ENCODE measurements around the gene EGR2.

EGR2 gene

GRCh38 chr10:62795762-62796161, 20.4 kb downstream of the EGR2 start:
- Histone ChIP-seq H3K27ac (replicated peaks; ENCODE audit: low read length) (no peak overlapping the region), H2BK15ac (ENCODE audit: low read length) (no peak overlapping the region), H2AFZ (ENCODE audit: low read length) (no peak overlapping the region), H4K91ac (ENCODE audit: low read depth, low read length, poor library complexity) (no peak overlapping the region), H3K27me3 (ENCODE audit: control insufficient read depth in 3 of 3, insufficient read depth in 3 of 3, low read depth in 1 of 3, low read length in 3 of 3) (no peaks in the 10 kb centered on the region), H2BK5ac (ENCODE audit: low read length) (no peak overlapping the region), H2BK12ac (ENCODE audit: low read length) (no peak overlapping the region), H4K8ac (ENCODE audit: low read depth, low read length) (no peak overlapping the region), H3K79me1 (ENCODE audit: low read depth, low read length) (no peaks in the 10 kb centered on the region), H3K36me3 (replicated peaks in 1 of 2; ENCODE audit: control insufficient read depth in 2 of 2, insufficient read depth in 2 of 2, low read length in 2 of 2) (no peaks in the 10 kb centered on the region), H3K4me1 (ENCODE audit: control insufficient read depth in 2 of 2, insufficient read depth in 1 of 2, low read depth in 1 of 2, low read length in 2 of 2) (no peaks in the 10 kb centered on the region), H3K23ac (ENCODE audit: low read depth, low read length, poor library complexity) (no peak overlapping the region), H2AK5ac (ENCODE audit: low read depth, low read length) (no peak overlapping the region), H3K4me2 (ENCODE audit: insufficient read depth, low read length, poor library complexity, severe bottlenecking) (no peak overlapping the region), H3K4ac (ENCODE audit: low read length) (no peak overlapping the region), H3K4me3 (ENCODE audit: low read length in 2 of 2) (no peak overlapping the region), H2BK120ac (ENCODE audit: low read depth, low read length) (no peak overlapping the region), H3K14ac (ENCODE audit: low read length) (no peak overlapping the region), H3K9me3 (replicated peaks in 1 of 2; ENCODE audit: control insufficient read depth in 2 of 2, insufficient read depth in 1 of 2, low read depth in 1 of 2, low read length in 2 of 2) (no peaks in the 10 kb centered on the region), H3K18ac (ENCODE audit: low read length) (no peak overlapping the region), H3K9ac (ENCODE audit: low read depth, low read length, poor library complexity) (no peak overlapping the region)
- no peak for DNase-seq (ENCODE audit: low spot score)
- no CpG with 5 or more reads among the region's 4 CpGs for WGBS, 2 donors (ENCODE audit: extremely low coverage in 2 of 2, insufficient read length in 2 of 2, insufficient replicate concordance in 1 of 2)

- no peak overlapping the region for H3K18ac ChIP-seq (ENCODE audit: low read length)
- H3K4me3 ChIP-seq (ENCODE audit: low read length in 2 of 2): no peak overlapping the region
- H2BK12ac ChIP-seq (ENCODE audit: low read length): no peak overlapping the region
- H3K14ac ChIP-seq (ENCODE audit: low read length): no peak overlapping the region
- no peak overlapping the region for H2AFZ ChIP-seq (ENCODE audit: low read length)
- no peak overlapping the region for H2AK5ac ChIP-seq (ENCODE audit: low read depth, low read length)
- no peak overlapping the region for H3K4ac ChIP-seq (ENCODE audit: low read length)
- no peak overlapping the region for H3K9ac ChIP-seq (ENCODE audit: low read depth, low read length, poor library complexity)
- no peak overlapping the region for H2BK5ac ChIP-seq (ENCODE audit: low read length)
- H3K4me1 ChIP-seq (ENCODE audit: control insufficient read depth in 2 of 2, insufficient read depth in 1 of 2, low read depth in 1 of 2, low read length in 2 of 2): no peaks in the 10 kb centered on the region
- no peak overlapping the region for H3K23ac ChIP-seq (ENCODE audit: low read depth, low read length, poor library complexity)
- no peak overlapping the region for H3K4me2 ChIP-seq (ENCODE audit: insufficient read depth, low read length, poor library complexity, severe bottlenecking)
- H2BK120ac ChIP-seq (ENCODE audit: low read depth, low read length): no peak overlapping the region
- no peak overlapping the region for H2BK15ac ChIP-seq (ENCODE audit: low read length)
- H3K27ac ChIP-seq (replicated peaks; ENCODE audit: low read length): no peak overlapping the region
- no peaks in the 10 kb centered on the region for H3K9me3 ChIP-seq (replicated peaks in 1 of 2; ENCODE audit: control insufficient read depth in 2 of 2, insufficient read depth in 1 of 2, low read depth in 1 of 2, low read length in 2 of 2)
- DNase-seq (ENCODE audit: low spot score): no peak
- no peaks in the 10 kb centered on the region for H3K27me3 ChIP-seq (ENCODE audit: control insufficient read depth in 3 of 3, insufficient read depth in 3 of 3, low read depth in 1 of 3, low read length in 3 of 3)
- no peaks in the 10 kb centered on the region for H3K36me3 ChIP-seq (replicated peaks in 1 of 2; ENCODE audit: control insufficient read depth in 2 of 2, insufficient read depth in 2 of 2, low read length in 2 of 2)
- H4K8ac ChIP-seq (ENCODE audit: low read depth, low read length): no peak overlapping the region
- no peak overlapping the region for H4K91ac ChIP-seq (ENCODE audit: low read depth, low read length, poor library complexity)
- H3K79me1 ChIP-seq (ENCODE audit: low read depth, low read length): no peaks in the 10 kb centered on the region
Observed at GRCh38 chr10:62795100-62795499, 21.1 kb downstream of the EGR2 start.

GRCh38 chr10:62794306-62794705, 21.9 kb downstream of the EGR2 start:
- Histone ChIP-seq H2BK15ac (ENCODE audit: low read length) (no peak overlapping the region), H2BK120ac (ENCODE audit: low read depth, low read length) (no peak overlapping the region), H3K18ac (ENCODE audit: low read length) (no peak overlapping the region), H3K9me3 (replicated peaks in 1 of 2; ENCODE audit: control insufficient read depth in 2 of 2, insufficient read depth in 1 of 2, low read depth in 1 of 2, low read length in 2 of 2) (no peaks in the 10 kb centered on the region), H4K91ac (ENCODE audit: low read depth, low read length, poor library complexity) (no peak overlapping the region), H3K4ac (ENCODE audit: low read length) (no peak overlapping the region), H3K27ac (replicated peaks; ENCODE audit: low read length) (no peak overlapping the region), H3K36me3 (replicated peaks in 1 of 2; ENCODE audit: control insufficient read depth in 2 of 2, insufficient read depth in 2 of 2, low read length in 2 of 2) (no peaks in the 10 kb centered on the region), H3K27me3 (ENCODE audit: control insufficient read depth in 3 of 3, insufficient read depth in 3 of 3, low read depth in 1 of 3, low read length in 3 of 3) (no peaks in the 10 kb centered on the region), H3K79me1 (ENCODE audit: low read depth, low read length) (no peaks in the 10 kb centered on the region), H3K23ac (ENCODE audit: low read depth, low read length, poor library complexity) (no peak overlapping the region), H4K8ac (ENCODE audit: low read depth, low read length) (no peak overlapping the region), H2AFZ (ENCODE audit: low read length) (no peak overlapping the region), H2BK12ac (ENCODE audit: low read length) (no peak overlapping the region), H3K4me3 (ENCODE audit: low read length in 2 of 2) (no peak overlapping the region), H2BK5ac (ENCODE audit: low read length) (no peak overlapping the region), H3K9ac (ENCODE audit: low read depth, low read length, poor library complexity) (no peak overlapping the region), H3K14ac (ENCODE audit: low read length) (no peak overlapping the region), H3K4me1 (ENCODE audit: control insufficient read depth in 2 of 2, insufficient read depth in 1 of 2, low read depth in 1 of 2, low read length in 2 of 2) (no peaks in the 10 kb centered on the region), H3K4me2 (ENCODE audit: insufficient read depth, low read length, poor library complexity, severe bottlenecking) (no peak overlapping the region), H2AK5ac (ENCODE audit: low read depth, low read length) (no peak overlapping the region)
- WGBS, 2 donors (ENCODE audit: extremely low coverage in 2 of 2, insufficient read length in 2 of 2, insufficient replicate concordance in 1 of 2): no CpG with 5 or more reads among the region's 1 CpG
- no peak for DNase-seq (ENCODE audit: low spot score)

GRCh38 chr10:62792261-62792660, 23.9 kb downstream of the EGR2 start:
- Histone ChIP-seq H3K27ac (replicated peaks; ENCODE audit: low read length) (no peak overlapping the region), H3K9ac (ENCODE audit: low read depth, low read length, poor library complexity) (no peak overlapping the region), H3K23ac (ENCODE audit: low read depth, low read length, poor library complexity) (no peak overlapping the region), H2BK120ac (ENCODE audit: low read depth, low read length) (no peak overlapping the region), H3K79me1 (ENCODE audit: low read depth, low read length) (no peaks in the 10 kb centered on the region), H2BK15ac (ENCODE audit: low read length) (no peak overlapping the region), H3K4me1 (ENCODE audit: control insufficient read depth in 2 of 2, insufficient read depth in 1 of 2, low read depth in 1 of 2, low read length in 2 of 2) (no peaks in the 10 kb centered on the region), H3K9me3 (replicated peaks in 1 of 2; ENCODE audit: control insufficient read depth in 2 of 2, insufficient read depth in 1 of 2, low read depth in 1 of 2, low read length in 2 of 2) (no peaks in the 10 kb centered on the region), H2BK12ac (ENCODE audit: low read length) (no peak overlapping the region), H3K36me3 (replicated peaks in 1 of 2; ENCODE audit: control insufficient read depth in 2 of 2, insufficient read depth in 2 of 2, low read length in 2 of 2) (no peaks in the 10 kb centered on the region), H2AFZ (ENCODE audit: low read length) (no peak overlapping the region), H3K27me3 (ENCODE audit: control insufficient read depth in 3 of 3, insufficient read depth in 3 of 3, low read depth in 1 of 3, low read length in 3 of 3) (no peaks in the 10 kb centered on the region), H4K8ac (ENCODE audit: low read depth, low read length) (no peak overlapping the region), H3K14ac (ENCODE audit: low read length) (no peak overlapping the region), H3K4me2 (ENCODE audit: insufficient read depth, low read length, poor library complexity, severe bottlenecking) (no peak overlapping the region), H3K4me3 (ENCODE audit: low read length in 2 of 2) (no peak overlapping the region), H2BK5ac (ENCODE audit: low read length) (no peak overlapping the region), H4K91ac (ENCODE audit: low read depth, low read length, poor library complexity) (no peak overlapping the region), H2AK5ac (ENCODE audit: low read depth, low read length) (no peak overlapping the region), H3K4ac (ENCODE audit: low read length) (no peak overlapping the region), H3K18ac (ENCODE audit: low read length) (no peak overlapping the region)
- no CpG with 5 or more reads among the region's 5 CpGs for WGBS, 2 donors (ENCODE audit: extremely low coverage in 2 of 2, insufficient read length in 2 of 2, insufficient replicate concordance in 1 of 2)
- no peak for DNase-seq (ENCODE audit: low spot score)
